ENCODE results near the gene ANKDD1B.
"Not testable (repeated sequence)": the region's sequence is repeated elsewhere in the genome, so short reads cannot be mapped to it uniquely, and the experiment has no call there.

ANKDD1B gene

GRCh38 chr5:75662061-75662460 is 50.8 kb downstream of the ANKDD1B start:
- no peak for DNase-seq

GRCh38 chr5:75663579-75664284 is 52.5 kb downstream of the ANKDD1B start:
- no peak for DNase-seq

GRCh38 chr5:75664979-75665378 is 53.7 kb downstream of the ANKDD1B start:
- no peak for DNase-seq

- no peak for DNase-seq
These were observed 55.5 kb downstream of the ANKDD1B start for GRCh38 chr5:75666801-75667200.

- DNase-seq: no peak
These were observed 56.3 kb downstream of the ANKDD1B start for GRCh38 chr5:75667586-75667985.

- DNase-seq: no peak
These were observed 57.2 kb downstream of the ANKDD1B start for GRCh38 chr5:75668445-75668844.

- peak; percentile 36 for DNase-seq
These were observed 57.9 kb downstream of the ANKDD1B start for GRCh38 chr5:75668977-75669689.

GRCh38 chr5:75670577-75670976 is 59.3 kb downstream of the ANKDD1B start:
- no peak for DNase-seq

- DNase-seq: no peak
These were observed 60.3 kb downstream of the ANKDD1B start for GRCh38 chr5:75671506-75671905.

- no peak for DNase-seq
These were observed 61.4 kb downstream of the ANKDD1B start for GRCh38 chr5:75672616-75673015.

- no peak for DNase-seq
These were observed 64.5 kb downstream of the ANKDD1B start for GRCh38 chr5:75675783-75676182.

- no peak for DNase-seq
These were observed 66.4 kb downstream of the ANKDD1B start for GRCh38 chr5:75677607-75678006.

- DNase-seq: no peak
These were observed 66.9 kb downstream of the ANKDD1B start for GRCh38 chr5:75678155-75678554.

- DNase-seq: no peak
These were observed 70.0 kb downstream of the ANKDD1B start for GRCh38 chr5:75681125-75681830.

GRCh38 chr5:75685141-75685540 is 73.9 kb downstream of the ANKDD1B start:
- DNase-seq: no peak

- no peak for DNase-seq
These were observed 75.2 kb downstream of the ANKDD1B start for GRCh38 chr5:75686480-75686879.

- no peak for DNase-seq
These were observed 79.4 kb downstream of the ANKDD1B start for GRCh38 chr5:75690669-75691068.

GRCh38 chr5:75694781-75695180 is 83.5 kb downstream of the ANKDD1B start:
- no peak for DNase-seq

- DNase-seq: not testable (repeated sequence)
These were observed 84.5 kb downstream of the ANKDD1B start for GRCh38 chr5:75695472-75696351.

GRCh38 chr5:75701856-75702255 is 90.6 kb downstream of the ANKDD1B start:
- DNase-seq: no peak

GRCh38 chr5:75706016-75706415 is 94.8 kb downstream of the ANKDD1B start:
- DNase-seq: no peak

- DNase-seq: no peak
These were observed 95.5 kb downstream of the ANKDD1B start for GRCh38 chr5:75706775-75707174.
